ENCODE measurements around the gene DDX10. TPM values are rescaled to one million over a fixed set of nuclear protein-coding genes. Genes with fewer than 3 reads are reported as not detected.

The DDX10 gene
- total and polyA plus RNA-seq, 2 of the 8 experiments (the other 6 are each of a cell fraction or from before 2014, with no cell fraction given) = 49.2 to 52.2 TPM

DNA sequence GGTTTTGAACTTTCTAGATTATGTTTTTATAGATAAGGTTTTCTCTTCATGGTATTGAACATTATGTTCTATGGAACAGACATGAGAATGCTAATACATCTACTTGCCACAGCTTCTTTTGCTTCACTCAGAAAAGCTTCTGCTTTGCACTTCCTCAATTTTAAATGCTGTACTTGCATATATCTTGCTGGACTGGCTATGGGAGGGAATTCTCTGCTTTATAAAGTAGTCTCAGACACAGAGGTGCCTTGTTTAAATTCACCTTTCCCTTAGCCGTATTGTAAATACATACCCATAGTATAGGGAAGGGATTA lies 173.9 kb downstream of the DDX10 start:
- Histone ChIP-seq H3K9ac (replicated peaks in 1 of 4; ENCODE audit: extremely low read depth in 1 of 4, low read depth in 3 of 4, low read length in 3 of 4) (no peak overlapping the region), H3K56ac (replicated peaks; ENCODE audit: insufficient read length, low read depth, low read length) (no peak overlapping the region), H2AFZ (ENCODE audit: low read length) (no peak overlapping the region), H2AK5ac (ENCODE audit: low read depth, low read length) (no peak overlapping the region), H3K9me3 (ENCODE audit: insufficient read depth in 2 of 2, low read depth in 1 of 2, low read length in 1 of 2) (no peaks in the 10 kb centered on the region), H4K91ac (replicated peaks; ENCODE audit: insufficient read length, low read length) (no peak overlapping the region), H4K5ac (ENCODE audit: insufficient read length, low read depth, low read length) (no peak overlapping the region), H3K4me1 (replicated peaks in 1 of 4; ENCODE audit: control insufficient read depth in 3 of 4, insufficient read depth in 4 of 4, low read length in 3 of 4) (no peaks in the 10 kb centered on the region; a peak in 1 of 7 replicates), H3K14ac (ENCODE audit: insufficient read length) (no peak overlapping the region), H4K20me1 (replicated peaks in 1 of 2; ENCODE audit: control insufficient read depth in 1 of 2, insufficient read depth in 2 of 2, low read length in 2 of 2) (no peaks in the 10 kb centered on the region), H3K18ac (ENCODE audit: extremely low read depth, low read length) (no peak overlapping the region), H3K23ac (ENCODE audit: insufficient read length) (no peak overlapping the region), H2BK15ac (ENCODE audit: low read length) (no peak overlapping the region), H3K27me3 (replicated peaks in 1 of 4; ENCODE audit: control insufficient read depth in 3 of 4, extremely low read depth in 1 of 4, insufficient read depth in 3 of 4, low read length in 3 of 4) (peaks cover 0 to 1% (median 0%) of the 10 kb centered on the region in 4 experiments; a peak in 1 of 7 replicates), H2BK5ac (ENCODE audit: low read depth, low read length) (no peak overlapping the region), H3K79me2 (ENCODE audit: control insufficient read depth in 1 of 2, insufficient read depth in 2 of 2, low read length in 2 of 2) (no peaks in the 10 kb centered on the region), H3K79me1 (ENCODE audit: low read depth, low read length) (no peaks in the 10 kb centered on the region), H3K36me3 (ENCODE audit: control insufficient read depth in 2 of 4, insufficient read depth in 4 of 4, low read length in 3 of 4) (no peaks in the 10 kb centered on the region; a peak in 1 of 8 replicates), H3K27ac (ENCODE audit: low read depth, low read length) (no peak overlapping the region; the same call in 1 of the 2 replicates), H2BK20ac (ENCODE audit: low read length) (no peak overlapping the region), H2BK120ac (replicated peaks; ENCODE audit: low read depth, low read length) (no peak overlapping the region), H3K23me2 (ENCODE audit: low read depth, low read length) (no peaks in the 10 kb centered on the region), H4K8ac (ENCODE audit: extremely low read depth, insufficient read depth, low read length) (no peak overlapping the region), H3K4ac (replicated peaks; ENCODE audit: insufficient read length, low read depth, low read length) (no peak overlapping the region), H3K4me2 (ENCODE audit: insufficient read depth in 1 of 2, low read depth in 2 of 2, low read length in 2 of 2) (no peak overlapping the region), H2BK12ac (ENCODE audit: low read depth, low read length) (no peak overlapping the region), H3K4me3 (ENCODE audit: extremely low read depth in 1 of 4, insufficient read depth in 2 of 4, low read depth in 3 of 4, low read length in 4 of 4) (no peak overlapping the region)
- 94% methylated on average over 1 of the region's 1 CpG; no CpG with 5 or more reads in 1 of the 2 experiments for WGBS, 2 experiments (ENCODE audit: extremely low coverage in 1 of 2, insufficient coverage in 1 of 2, insufficient read length in 1 of 2, insufficient replicate concordance in 2 of 2, low coverage in 1 of 2, low lambda C conversion rate in 2 of 2, missing lambda C conversion rate in 1 of 2)
- DNase-seq (ENCODE audit: low read depth in 1 of 2, low spot score in 2 of 2) (no peak), FAIRE-seq (no peak)
- no peak for TF ChIP-seq EGR1 (IDR thresholded peaks at IDR 0.05; ENCODE audit: borderline replicate concordance, low read depth, low read length)
- no peak for TF ChIP-seq SUZ12 (IDR thresholded peaks at IDR 0.05; ENCODE audit: low read length)
- no peak for TF ChIP-seq POU5F1 (IDR thresholded peaks at IDR 0.05; ENCODE audit: low read depth, low read length)
- TF ChIP-seq GTF2F1 (IDR thresholded peaks at IDR 0.05; ENCODE audit: borderline replicate concordance, low read depth, low read length) = no peak
- TF ChIP-seq RNF2 (IDR thresholded peaks at IDR 0.05; ENCODE audit: borderline replicate concordance, low read depth, low read length, missing control alignments, poor library complexity, severe bottlenecking) = no peak
- no peak for TF ChIP-seq RBBP5 (IDR thresholded peaks at IDR 0.05; ENCODE audit: borderline replicate concordance, low read depth, low read length)
- no peak for TF ChIP-seq POLR2A (IDR thresholded peaks at IDR 0.05; ENCODE audit: control extremely low read depth in 1 of 2, low read depth in 2 of 2, low read length in 2 of 2)
- no peak for TF ChIP-seq YY1 (IDR thresholded peaks at IDR 0.05; ENCODE audit: low read depth, low read length)
- TF ChIP-seq SP4 (IDR thresholded peaks at IDR 0.05; ENCODE audit: low read length) = no peak
- TF ChIP-seq CHD1 (IDR thresholded peaks at IDR 0.05; ENCODE audit: low read depth, low read length) = no peak
- TF ChIP-seq POLR2AphosphoS5 (IDR thresholded peaks at IDR 0.05; ENCODE audit: low read depth, low read length) = no peak
- TF ChIP-seq PHF8 (conservative IDR thresholded peaks at IDR 0.05; ENCODE audit: low read depth, low read length) = no peak
- no peak for TF ChIP-seq SP2 (IDR thresholded peaks at IDR 0.05; ENCODE audit: low read length)
- CTCF ChIA-PET (ENCODE audit: partially characterized antibody) = no interaction called here
- POLR2A ChIA-PET (ENCODE audit: partially characterized antibody) = no interaction called here

Measured in H1 (cell line).